SK-N-SH (cell line): ENCODE measurements around the gene GPD1L. TPM values are rescaled to one million over a fixed set of nuclear protein-coding genes. Genes with fewer than 3 reads are reported as not detected.
A peak's percentile ranks its signal among the peaks of the same experiment; 100 is the strongest.

Experiments used
- CTCF ChIA-PET: fragments of 300-600, 350-600 bp; formaldehyde crosslinking; extraction: SDS; loops from one replicate; lab custom pipeline; 2021; lab: Yijun Ruan, JAX
- POLR2A ChIA-PET: fragments of 350-600 bp; sonication (Branson Sonifier 250); formaldehyde crosslinking; extraction: SDS; loops from one replicate; lab custom pipeline; 2020; ENCODE audit warnings: antibody characterized with exemption, inconsistent platforms; lab: Yijun Ruan, JAX
- DNase-seq: peaks from one replicate; pipeline ENCODE4 v3.0.0; 2012
- H2AFZ ChIP-seq: fragments of 200-600 bp; sonication (generic); 2 replicates; pipeline ENCODE4 v1.8.1; 2016; ENCODE audit warnings: antibody characterized with exemption, mild to moderate bottlenecking, low read depth
- H3F3A ChIP-seq: fragments of 200-600 bp; sonication (generic); replicated peaks from 2 replicates; pipeline ENCODE3; 2016; ENCODE audit warnings: antibody characterized with exemption, mild to moderate bottlenecking; ENCODE audit not compliant: insufficient read depth
- H3K27ac ChIP-seq, 2 experiments: fragments of 200-500 bp in 1 of 2; fragments of 200-600 bp in 1 of 2; sonication (Bioruptor generic) in 1 of 2; sonication (generic), shearing (Covaris generic) in 1 of 2; 2 replicates each; pipeline versions ENCODE4 v1.5.1 to v1.6.1; 2014 to 2016; ENCODE audit warnings: low read depth in 2 of 2, inconsistent platforms in 1 of 2, low read length in 1 of 2, mild to moderate bottlenecking in 1 of 2, mixed read lengths in 1 of 2
- H3K27me3 ChIP-seq: fragments of 200-600 bp; sonication (generic), shearing (Covaris generic); 2 replicates; pipeline ENCODE4 v1.6.1; 2016; ENCODE audit warnings: mixed run types; ENCODE audit not compliant: insufficient read depth
- H3K36me3 ChIP-seq, 2 experiments: fragments of 200-500 bp in 1 of 2; fragments of 200-600 bp in 1 of 2; sonication (Bioruptor generic) in 1 of 2; sonication (generic) in 1 of 2; replicated peaks in 1 of 2; 2 replicates each; pipeline versions ENCODE3 to v1.5.1; 2014 to 2016; ENCODE audit warnings: low read length in 1 of 2, mild to moderate bottlenecking in 1 of 2; ENCODE audit not compliant: insufficient read depth in 2 of 2, control insufficient read depth in 1 of 2
- H3K4me1 ChIP-seq, 2 experiments: fragments of 200-500 bp in 1 of 2; fragments of 200-600 bp in 1 of 2; sonication (Bioruptor generic) in 1 of 2; sonication (generic), shearing (Covaris generic) in 1 of 2; 2 replicates each; pipeline versions ENCODE4 v1.5.1 to v1.6.1; 2014 to 2016; ENCODE audit warnings: low read depth in 1 of 2, low read length in 1 of 2, mixed run types in 1 of 2; ENCODE audit not compliant: insufficient read depth in 2 of 2, control insufficient read depth in 1 of 2
- H3K4me2 ChIP-seq: fragments of 200-600 bp; sonication (generic), shearing (Covaris generic); 2 replicates; pipeline ENCODE4 v1.6.1; 2017; ENCODE audit warnings: mixed run types
- H3K4me3 ChIP-seq, 2 experiments: fragments of 200-500 bp in 1 of 2; fragments of 200-600 bp in 1 of 2; sonication (Bioruptor generic) in 1 of 2; sonication (generic), shearing (Covaris generic) in 1 of 2; 2 replicates each; pipeline versions ENCODE4 v1.5.1 to v1.8.1; 2014 to 2016; ENCODE audit warnings: low read depth in 2 of 2, inconsistent platforms in 1 of 2, low read length in 1 of 2, mild to moderate bottlenecking in 1 of 2, mixed read lengths in 1 of 2, moderate library complexity in 1 of 2
- H3K79me2 ChIP-seq: fragments of 200-600 bp; sonication (generic); 2 replicates; pipeline ENCODE4 v1.8.1; 2017; ENCODE audit warnings: mild to moderate bottlenecking; ENCODE audit not compliant: insufficient read depth
- H3K9ac ChIP-seq: fragments of 200-600 bp; sonication (generic); 2 replicates; pipeline ENCODE4 v1.6.1; 2017; ENCODE audit warnings: mixed run types
- H3K9me2 ChIP-seq: fragments of 200-600 bp; sonication (generic); 2 replicates; pipeline ENCODE4 v1.6.1; 2017; ENCODE audit warnings: mixed run types
- H3K9me3 ChIP-seq: fragments of 200-600 bp; sonication (generic); 2 replicates; pipeline ENCODE4 v1.6.1; 2017; ENCODE audit warnings: mixed run types, mild to moderate bottlenecking, moderate library complexity
- H4K20me1 ChIP-seq: fragments of 200-600 bp; sonication (generic); 2 replicates; pipeline ENCODE4 v1.6.1; 2017; ENCODE audit warnings: mild to moderate bottlenecking, mixed run types; ENCODE audit not compliant: insufficient read depth
- CHD2 ChIP-seq: fragments of 150-350 bp; IDR thresholded peaks from 2 replicates; pipeline ENCODE4 v1.6.1; 2018; ENCODE audit warnings: low read length; ENCODE audit not compliant: partially characterized antibody
- EP300 ChIP-seq, 2 experiments: IDR thresholded peaks; 2 replicates each; pipeline versions ENCODE4 v1.4.0 to v1.6.1; 2012; ENCODE audit warnings: borderline replicate concordance in 1 of 2, low read depth in 1 of 2, low read length in 1 of 2
- EZH2phosphoT487 ChIP-seq: fragments of 200-600 bp; sonication (generic); IDR thresholded peaks from 2 replicates; pipeline ENCODE4 v1.6.1; 2017; ENCODE audit warnings: low read depth, mixed run types, mild to moderate bottlenecking, antibody characterized with exemption, moderate library complexity, borderline replicate concordance
- FOSL2 ChIP-seq: IDR thresholded peaks from 2 replicates; pipeline ENCODE4 v1.4.0; 2012; ENCODE audit warnings: low read depth, mild to moderate bottlenecking, moderate library complexity, borderline replicate concordance
- GABPA ChIP-seq: IDR thresholded peaks from 2 replicates; pipeline ENCODE4 v1.4.0; 2012; ENCODE audit warnings: low read depth, mild to moderate bottlenecking
- GATA2 ChIP-seq: sonication (generic); formaldehyde crosslinking; IDR thresholded peaks from 2 replicates; pipeline ENCODE4 v1.5.0; 2020; ENCODE audit warnings: mild to moderate bottlenecking, missing genetic modification reagents
- JUND ChIP-seq: IDR thresholded peaks from 2 replicates; pipeline ENCODE4 v1.4.0; 2012
- MEF2A ChIP-seq: IDR thresholded peaks from 2 replicates; pipeline ENCODE4 v1.4.0; 2012; ENCODE audit warnings: low read depth, borderline replicate concordance
- MXI1 ChIP-seq: IDR thresholded peaks from 2 replicates; pipeline ENCODE4 v1.6.1; 2012; ENCODE audit warnings: mild to moderate bottlenecking, low read depth, low read length, improper control_type of control experiment
- NFIC ChIP-seq: IDR thresholded peaks from 2 replicates; pipeline ENCODE4 v1.4.0; 2012; ENCODE audit warnings: borderline replicate concordance
- POLR2AphosphoS5 ChIP-seq: IDR thresholded peaks from 2 replicates; pipeline ENCODE4 v1.6.1; 2012; ENCODE audit warnings: low read depth, low read length
- RAD21 ChIP-seq: IDR thresholded peaks from 2 replicates; pipeline ENCODE4 v1.6.1; 2012; ENCODE audit warnings: mild to moderate bottlenecking, low read length
- SMC3 ChIP-seq: IDR thresholded peaks from 2 replicates; pipeline ENCODE4 v1.6.1; 2012; ENCODE audit warnings: low read depth, low read length, improper control_type of control experiment
- TCF12 ChIP-seq: IDR thresholded peaks from 2 replicates; pipeline ENCODE4 v1.4.0; 2012
- TEAD4 ChIP-seq: IDR thresholded peaks from 2 replicates; pipeline ENCODE4 v1.4.0; 2012; ENCODE audit warnings: mild to moderate bottlenecking, borderline replicate concordance; ENCODE audit not compliant: insufficient read depth
- WGBS: methylation state at CpG from one replicate; pipeline ENCODE4 v1.1.6; 2017; ENCODE audit warnings: low lambda C conversion rate; 5-methylcytosine and 5-hydroxymethylcytosine counted together
- polyA plus RNA-seq, 3 experiments: library from polyadenylated mRNA; depleted of rRNA; stranded (reverse); fragments of >200 nt; gene quantifications; 2 replicates each; pipeline ENCODE4 v1.2.3, GENCODE V29; 2012
- TF ChIP-seq, protein P1 (sequence below): fragments of 200-600 bp; sonication (generic); IDR thresholded peaks from 2 replicates; pipeline ENCODE4 v1.6.1; 2017; ENCODE audit warnings: antibody characterized with exemption, mild to moderate bottlenecking, moderate library complexity
- TF ChIP-seq, protein P2 (sequence below): fragments of 150-350 bp; IDR thresholded peaks from 2 replicates; pipeline ENCODE4 v1.6.1; 2016; ENCODE audit warnings: mild to moderate bottlenecking, low read depth, low read length
- TF ChIP-seq, protein P3 (sequence below): IDR thresholded peaks from 2 replicates; pipeline ENCODE4 v1.4.0; 2012; ENCODE audit warnings: low read depth

The GPD1L gene
- polyA plus RNA-seq, 1 of the 3 experiments (the other 2 are of a cell fraction) = 6.1 TPM

DNA sequence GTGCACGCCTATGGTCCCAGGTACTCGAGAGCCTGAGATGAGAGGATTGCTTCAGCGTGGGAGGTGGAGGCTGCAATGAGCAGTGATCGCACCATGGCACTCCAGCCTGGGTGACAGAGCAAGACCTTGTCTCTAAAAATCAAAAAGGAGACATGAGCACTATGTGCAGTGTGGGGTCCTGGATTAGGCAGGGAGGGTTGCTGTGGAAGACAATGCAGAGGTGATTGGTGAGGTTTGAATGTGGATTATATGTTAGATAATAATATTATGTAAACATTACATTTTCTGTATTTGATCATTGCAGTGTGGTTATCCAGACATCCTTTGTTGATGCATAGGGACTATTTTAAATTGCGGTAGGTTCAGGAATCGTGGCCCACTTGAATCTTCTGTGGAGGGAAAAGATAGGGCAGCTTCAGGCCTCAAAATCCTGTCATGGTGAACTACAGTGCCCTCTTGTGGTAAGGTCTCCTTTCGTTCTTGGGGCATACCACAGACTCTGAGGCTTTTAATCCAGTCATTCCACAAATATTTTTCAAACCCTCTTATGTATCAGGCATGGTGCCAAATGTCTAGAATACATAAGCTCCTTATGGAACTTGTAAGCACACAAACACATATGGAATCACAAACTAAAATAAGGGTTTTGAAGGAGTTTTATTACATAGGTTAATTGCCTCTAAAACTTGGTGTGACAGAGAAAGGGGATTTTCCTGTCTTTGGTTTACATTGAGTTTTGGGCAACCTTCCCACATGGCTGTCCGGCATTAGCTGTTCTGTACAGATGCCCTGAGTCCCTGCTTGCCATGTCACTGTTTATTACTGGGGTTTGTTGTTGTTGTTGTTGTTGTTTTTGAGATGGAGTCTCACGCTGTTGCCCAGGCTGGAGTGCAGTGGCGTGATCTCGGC is 37.7 kb downstream of the GPD1L start:
- no peak overlapping the region for H3K9ac ChIP-seq
- H3K4me2 ChIP-seq = no peak overlapping the region
- H3F3A ChIP-seq = peaks cover 6% of the 10 kb centered on the region
- H3K4me3 ChIP-seq = no peak overlapping the region
- H3K4me1 ChIP-seq = no peaks in the 10 kb centered on the region
- peak; percentile 66 for DNase-seq
- H3K36me3 ChIP-seq = no peaks in the 10 kb centered on the region
- no peaks in the 10 kb centered on the region for H3K27me3 ChIP-seq
- CTCF ChIA-PET = interaction anchor here (0.6 to 2.6 kb wide), 41 partner anchors 9 to 1374 kb away, joined by 3 to 82 read pairs (median 4); partner anchors contain the start of gene GPD1L
- no peak overlapping the region for H2AFZ ChIP-seq
- no peaks in the 10 kb centered on the region for H3K9me2 ChIP-seq
- no peaks in the 10 kb centered on the region for H4K20me1 ChIP-seq
- H3K9me3 ChIP-seq = no peaks in the 10 kb centered on the region
- TF ChIP-seq, protein P1, sequence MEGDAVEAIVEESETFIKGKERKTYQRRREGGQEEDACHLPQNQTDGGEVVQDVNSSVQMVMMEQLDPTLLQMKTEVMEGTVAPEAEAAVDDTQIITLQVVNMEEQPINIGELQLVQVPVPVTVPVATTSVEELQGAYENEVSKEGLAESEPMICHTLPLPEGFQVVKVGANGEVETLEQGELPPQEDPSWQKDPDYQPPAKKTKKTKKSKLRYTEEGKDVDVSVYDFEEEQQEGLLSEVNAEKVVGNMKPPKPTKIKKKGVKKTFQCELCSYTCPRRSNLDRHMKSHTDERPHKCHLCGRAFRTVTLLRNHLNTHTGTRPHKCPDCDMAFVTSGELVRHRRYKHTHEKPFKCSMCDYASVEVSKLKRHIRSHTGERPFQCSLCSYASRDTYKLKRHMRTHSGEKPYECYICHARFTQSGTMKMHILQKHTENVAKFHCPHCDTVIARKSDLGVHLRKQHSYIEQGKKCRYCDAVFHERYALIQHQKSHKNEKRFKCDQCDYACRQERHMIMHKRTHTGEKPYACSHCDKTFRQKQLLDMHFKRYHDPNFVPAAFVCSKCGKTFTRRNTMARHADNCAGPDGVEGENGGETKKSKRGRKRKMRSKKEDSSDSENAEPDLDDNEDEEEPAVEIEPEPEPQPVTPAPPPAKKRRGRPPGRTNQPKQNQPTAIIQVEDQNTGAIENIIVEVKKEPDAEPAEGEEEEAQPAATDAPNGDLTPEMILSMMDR = peak; percentile 81
- TF ChIP-seq, protein P2, sequence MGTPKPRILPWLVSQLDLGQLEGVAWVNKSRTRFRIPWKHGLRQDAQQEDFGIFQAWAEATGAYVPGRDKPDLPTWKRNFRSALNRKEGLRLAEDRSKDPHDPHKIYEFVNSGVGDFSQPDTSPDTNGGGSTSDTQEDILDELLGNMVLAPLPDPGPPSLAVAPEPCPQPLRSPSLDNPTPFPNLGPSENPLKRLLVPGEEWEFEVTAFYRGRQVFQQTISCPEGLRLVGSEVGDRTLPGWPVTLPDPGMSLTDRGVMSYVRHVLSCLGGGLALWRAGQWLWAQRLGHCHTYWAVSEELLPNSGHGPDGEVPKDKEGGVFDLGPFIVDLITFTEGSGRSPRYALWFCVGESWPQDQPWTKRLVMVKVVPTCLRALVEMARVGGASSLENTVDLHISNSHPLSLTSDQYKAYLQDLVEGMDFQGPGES = no peak
- TF ChIP-seq TCF12 = 0 out of 2 replicates have a peak, but pooled peaks have one; percentile 8
- no peak for TF ChIP-seq MEF2A
- peak; percentile 43 for TF ChIP-seq JUND
- TF ChIP-seq CHD2 = peak; percentile 32
- peak; percentile 85 for TF ChIP-seq SMC3
- peak; percentile 40; the same call in 1 of the 2 replicates for TF ChIP-seq FOSL2
- peak; percentile 80 for TF ChIP-seq NFIC
- peak; percentile 85 for TF ChIP-seq RAD21
- TF ChIP-seq EP300 (IDR thresholded peaks at IDR 0.05; ENCODE audit: borderline replicate concordance in 1 of 2, low read depth in 1 of 2, low read length in 1 of 2) = peak in 1 of 2 experiments; percentile 17; a peak in 1 of 4 replicates
- no peak for TF ChIP-seq EZH2phosphoT487
- peak; percentile 46; the same call in 1 of the 2 replicates for TF ChIP-seq TEAD4
- H3K79me2 ChIP-seq = no peaks in the 10 kb centered on the region
- WGBS = 74% methylated on average over 11 of the region's 11 CpGs
- H3K27ac ChIP-seq = no peak overlapping the region
- POLR2A ChIA-PET = no interaction called here

DNA sequence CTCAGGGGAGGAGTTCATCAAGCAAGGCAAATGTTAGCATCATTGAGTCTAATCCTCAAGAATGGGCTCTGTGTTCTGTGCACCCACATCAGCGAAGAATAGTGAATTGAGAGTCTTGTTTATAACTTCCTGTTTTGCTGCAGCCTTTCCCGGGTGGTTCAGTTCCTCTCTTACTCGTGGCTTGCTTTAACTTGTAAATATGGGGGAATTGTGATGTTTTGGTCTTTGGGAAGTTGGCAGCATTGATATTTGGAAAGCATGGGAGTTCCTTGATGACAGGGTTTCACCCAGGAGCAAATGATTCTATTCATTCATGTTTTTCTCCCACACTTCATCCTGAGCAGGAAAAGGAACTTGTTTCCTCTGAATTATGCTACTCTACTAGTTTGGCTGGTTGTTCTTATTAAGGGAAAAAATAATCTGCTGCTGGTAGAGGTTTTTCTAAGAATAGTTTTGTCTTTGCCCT is 40.4 kb downstream of the GPD1L start:
- no peaks in the 10 kb centered on the region for H3K36me3 ChIP-seq
- DNase-seq = no peak
- H4K20me1 ChIP-seq = no peaks in the 10 kb centered on the region
- CTCF ChIA-PET = no interaction called here
- no peak overlapping the region for H2AFZ ChIP-seq
- H3K4me3 ChIP-seq = no peak overlapping the region
- peaks cover 2% of the 10 kb centered on the region for H3F3A ChIP-seq
- H3K4me1 ChIP-seq = no peaks in the 10 kb centered on the region
- POLR2A ChIA-PET = no interaction called here
- no peaks in the 10 kb centered on the region for H3K9me3 ChIP-seq
- H3K27me3 ChIP-seq = no peaks in the 10 kb centered on the region
- no peaks in the 10 kb centered on the region for H3K9me2 ChIP-seq
- no peak overlapping the region for H3K9ac ChIP-seq
- WGBS = 77% methylated on average over 3 of the region's 3 CpGs
- no peak overlapping the region for H3K27ac ChIP-seq
- H3K79me2 ChIP-seq = no peaks in the 10 kb centered on the region
- H3K4me2 ChIP-seq = no peak overlapping the region
- TF ChIP-seq GATA2 (CRISPR knock-in tag) (no peak), JUND (no peak), MXI1 (no peak), EZH2phosphoT487 (no peak), GABPA (no peak), TEAD4 (no peak), NFIC (no peak), POLR2AphosphoS5 (no peak)
- TF ChIP-seq, protein P3, sequence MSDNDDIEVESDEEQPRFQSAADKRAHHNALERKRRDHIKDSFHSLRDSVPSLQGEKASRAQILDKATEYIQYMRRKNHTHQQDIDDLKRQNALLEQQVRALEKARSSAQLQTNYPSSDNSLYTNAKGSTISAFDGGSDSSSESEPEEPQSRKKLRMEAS = no peak
- TF ChIP-seq, protein P1 = no peak
